ENCODE results near the gene PLEKHA8.

DNA sequence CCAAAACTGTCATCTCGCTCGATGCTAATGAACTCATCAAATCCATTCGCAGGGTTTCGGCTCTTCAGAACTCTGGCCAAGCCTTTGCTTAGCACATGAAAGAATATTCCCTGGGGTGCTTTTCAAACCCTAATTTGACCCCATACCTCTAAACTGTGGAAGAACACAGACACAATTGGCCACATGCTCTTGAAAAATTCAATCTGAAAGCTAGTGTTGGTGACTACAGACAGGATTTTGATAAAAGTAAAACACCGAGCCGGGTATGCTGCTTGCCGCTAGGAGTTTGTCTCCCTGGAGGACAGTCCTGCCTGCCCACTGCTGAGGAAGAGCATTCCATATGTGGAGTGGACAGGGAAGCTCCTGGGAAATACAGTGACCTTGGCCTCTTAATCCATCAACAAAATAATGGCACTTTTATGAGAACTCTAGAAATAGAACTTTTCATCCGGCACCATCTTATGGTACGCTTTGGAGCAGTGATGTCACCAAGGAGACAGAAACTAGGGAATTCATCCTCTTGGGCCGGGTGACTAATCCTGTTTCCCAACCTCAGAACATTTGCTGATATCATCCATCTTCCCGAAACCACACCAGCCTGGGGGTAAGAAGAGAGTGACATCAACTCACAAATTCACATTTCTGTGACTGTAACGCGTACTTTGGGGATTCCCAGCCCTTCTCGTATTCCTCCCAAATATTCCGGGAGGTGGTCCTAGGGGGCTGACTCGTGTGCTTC is 140.8 kb downstream of the PLEKHA8 start:
- TF ChIP-seq CTCF (conservative IDR thresholded peaks at IDR 0.05) (no peak), EZH2 (IDR thresholded peaks at IDR 0.05; ENCODE audit: low read depth) (no peak)

Data from PC-9 (cell line).